NCI-H2171 treated with DMSO at 0.1 percent for 48 hours (cell line): Measurements from ENCODE around the gene SLAIN2.
"Not testable (repeated sequence)": the region's sequence is repeated elsewhere in the genome, so short reads cannot be mapped to it uniquely, and the experiment has no call there.

Experiments used
- DNase-seq: peaks from one replicate; lab custom pipeline; 2025; lab: John Stamatoyannopoulos, UW

Gene SLAIN2

DNA sequence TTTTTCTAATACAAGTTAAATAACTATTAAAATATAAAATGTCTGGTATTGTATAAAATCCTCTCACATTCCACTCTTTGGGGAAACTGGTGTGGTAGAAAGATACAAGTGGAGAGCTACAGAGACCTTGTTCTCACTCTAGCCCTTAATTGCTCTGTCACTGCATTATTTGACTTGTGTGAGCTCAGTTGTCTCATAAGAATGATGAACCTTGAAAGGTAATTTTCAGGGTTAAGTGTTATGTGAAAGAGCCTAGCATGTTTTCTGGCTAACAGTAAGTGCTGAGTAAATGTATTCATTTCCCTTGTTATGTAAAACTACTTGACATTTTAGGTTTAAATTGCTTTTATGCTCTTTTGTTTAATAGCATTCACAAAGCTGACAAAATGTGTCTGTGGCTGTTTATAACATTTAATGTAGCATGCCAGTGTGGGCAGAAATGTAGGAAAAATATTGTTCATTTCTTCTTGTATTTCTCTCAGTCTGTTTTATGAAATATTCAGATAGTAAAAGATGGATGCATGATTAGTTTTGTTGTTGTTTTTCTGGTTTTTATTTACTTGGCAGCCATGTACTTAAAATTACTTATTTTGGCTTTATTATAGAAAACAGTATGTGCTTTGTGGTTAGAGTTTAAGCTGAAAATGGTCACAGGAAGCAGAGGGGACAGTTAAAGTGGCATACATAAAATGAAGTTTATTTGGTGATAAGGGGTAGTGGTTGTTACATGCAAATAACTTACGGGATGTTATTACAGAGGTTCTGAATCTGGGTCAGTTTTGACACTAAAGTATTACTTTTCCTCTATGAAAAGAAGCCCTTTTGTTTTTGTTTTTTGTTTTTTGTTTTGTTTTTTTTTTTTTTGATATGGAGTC is 29.2 kb downstream of the SLAIN2 start:
- no peak for DNase-seq

DNA sequence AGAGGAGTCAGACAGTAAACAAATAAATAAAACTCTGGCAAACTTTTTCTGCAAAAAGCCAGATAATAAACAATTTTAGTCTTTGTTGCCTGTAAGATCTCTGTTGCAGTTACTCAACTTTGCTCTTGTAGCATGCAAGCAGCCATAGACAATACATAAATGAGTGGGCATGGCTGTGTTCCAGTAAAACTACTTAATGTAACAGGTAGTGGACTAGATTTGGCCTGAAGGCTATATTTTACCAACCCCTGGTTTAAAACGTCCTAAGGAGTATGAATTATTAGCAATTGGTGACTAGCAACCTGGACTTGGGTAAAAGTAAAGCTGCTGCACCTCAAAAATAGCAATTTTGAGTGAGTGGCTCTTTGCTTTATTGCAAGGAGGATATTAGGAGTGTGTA is 30.9 kb downstream of the SLAIN2 start:
- no peak for DNase-seq

DNA sequence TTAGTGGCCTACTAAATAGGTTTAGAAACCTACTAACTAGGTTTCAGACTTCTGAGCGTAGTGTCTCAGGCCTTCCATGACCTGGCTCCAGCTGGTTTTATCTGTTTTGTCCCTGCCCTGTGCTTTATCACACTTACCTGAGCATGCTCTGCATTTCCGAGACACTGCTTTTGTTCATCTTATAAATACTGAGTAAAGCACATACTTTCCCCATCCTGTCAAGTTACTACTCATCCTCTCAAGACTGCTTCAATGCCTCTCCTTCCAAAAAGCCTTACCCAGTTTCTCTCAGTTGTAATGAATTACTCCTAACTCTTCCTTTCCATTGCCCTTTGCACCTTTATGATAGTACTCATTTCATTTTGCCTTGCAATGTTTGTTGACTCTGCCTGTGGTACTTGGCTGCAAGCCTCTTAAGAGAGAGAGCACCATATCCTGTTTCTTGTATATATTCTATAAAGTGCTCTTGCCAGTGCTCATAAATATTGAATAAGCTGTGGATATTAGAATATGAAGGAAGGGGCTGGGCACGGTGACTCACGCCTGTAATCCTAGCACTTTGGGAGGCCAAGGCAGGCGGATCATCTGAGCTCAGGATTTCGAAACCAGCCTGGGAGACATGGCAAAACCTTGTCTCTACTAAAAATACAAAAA is 34.4 kb downstream of the SLAIN2 start:
- no peak for DNase-seq

DNA sequence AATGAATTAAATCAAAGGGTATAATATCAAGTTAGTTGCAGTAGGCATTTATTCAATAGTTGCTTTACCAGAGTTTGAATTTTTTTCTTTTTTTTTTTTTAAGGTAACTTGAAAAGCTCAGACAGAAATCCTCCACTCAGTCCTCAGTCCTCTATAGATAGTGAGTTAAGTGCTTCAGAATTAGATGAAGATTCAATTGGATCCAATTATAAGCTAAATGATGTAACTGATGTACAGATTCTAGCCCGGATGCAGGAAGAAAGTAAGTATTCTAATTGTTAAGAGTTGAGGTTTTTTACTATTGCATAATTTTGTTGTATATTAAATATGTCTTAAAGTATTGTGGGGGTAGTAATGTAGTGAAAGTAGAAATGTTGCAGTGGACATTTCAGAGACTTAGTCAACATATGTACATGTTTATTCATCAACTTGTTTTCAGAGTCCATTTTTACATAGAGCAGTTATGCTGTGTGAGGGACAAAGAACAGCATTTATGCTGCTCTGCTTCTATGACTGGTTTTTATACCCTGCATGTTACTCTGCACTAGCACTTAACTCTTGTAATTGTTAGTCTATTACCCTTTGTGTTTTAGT is 38.4 kb downstream of the SLAIN2 start:
- DNase-seq, result no peak

DNA sequence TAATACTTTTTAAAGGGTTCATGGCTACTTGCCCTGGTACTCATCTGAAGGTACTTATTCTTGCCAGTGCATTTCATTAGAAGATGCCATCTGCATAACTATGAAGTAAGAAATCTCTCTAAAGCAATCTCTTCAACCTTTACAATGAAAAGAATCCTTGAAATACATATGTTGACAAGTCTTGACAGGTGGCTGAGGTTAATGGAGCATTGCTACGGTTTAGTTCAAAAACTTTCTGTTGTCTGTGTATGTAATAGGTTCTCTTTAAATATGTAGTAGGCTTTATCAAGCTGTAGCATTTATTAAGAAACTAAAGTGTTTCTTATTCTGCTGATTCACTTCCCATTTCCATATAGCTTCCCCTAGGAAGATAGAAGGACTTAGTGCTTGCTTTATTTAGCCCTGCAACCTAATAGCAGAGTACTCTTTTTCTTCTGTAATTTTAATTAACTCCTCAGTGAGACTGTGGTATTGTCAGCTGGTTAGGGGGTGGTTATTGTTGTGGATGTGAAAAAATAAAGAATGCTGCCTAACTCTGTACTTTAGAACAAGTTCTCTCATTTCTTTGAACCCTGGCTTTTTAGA is 39.3 kb downstream of the SLAIN2 start:
- peak; percentile 2 for DNase-seq

DNA sequence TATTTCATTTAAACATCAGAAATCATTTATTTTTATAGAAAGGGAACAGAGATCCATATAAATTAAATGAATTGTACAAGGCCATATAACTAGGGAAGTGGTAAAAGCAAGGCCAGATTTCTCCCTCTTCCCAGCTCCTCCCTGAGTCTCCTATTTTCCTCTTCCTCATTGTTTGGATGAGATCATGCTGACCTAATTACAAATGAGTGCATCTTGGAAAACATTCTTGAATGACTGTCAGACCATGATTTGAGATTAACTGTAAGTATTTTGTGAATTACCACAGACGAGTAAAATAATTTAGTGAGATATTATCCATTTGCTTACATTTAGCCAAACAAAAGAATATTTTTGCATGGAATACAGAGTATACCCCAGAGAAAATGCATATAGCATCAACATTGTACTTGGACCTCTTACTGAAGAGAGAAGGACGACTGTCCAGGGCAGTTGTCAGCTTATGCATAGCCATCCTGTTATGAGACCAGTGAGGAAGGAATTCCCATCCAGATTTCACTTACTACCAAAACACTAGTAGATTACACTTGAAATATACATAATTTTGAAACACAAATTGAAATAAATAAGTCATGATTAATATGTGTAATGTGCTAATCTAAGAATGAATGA is 47.3 kb downstream of the SLAIN2 start:
- no peak for DNase-seq

DNA sequence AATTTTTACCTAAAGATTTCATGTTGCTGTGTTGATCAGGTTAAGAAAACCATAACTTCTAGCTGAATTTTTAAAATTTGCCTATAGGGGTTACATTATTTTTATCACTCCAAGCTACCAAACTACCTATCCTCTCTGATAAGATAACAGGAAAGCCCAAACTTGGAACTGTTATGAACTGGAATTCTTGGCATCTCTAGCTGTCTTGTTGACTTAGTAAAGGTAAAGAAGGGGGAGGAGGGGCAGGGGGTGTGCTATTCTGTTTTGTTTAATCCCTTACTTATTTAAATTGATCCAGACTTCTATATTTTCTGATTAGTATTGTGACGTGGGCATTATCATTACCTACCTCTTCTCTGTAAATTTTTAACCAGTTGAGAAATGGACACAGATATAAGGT is 54.7 kb downstream of the SLAIN2 start:
- DNase-seq, result no peak

DNA sequence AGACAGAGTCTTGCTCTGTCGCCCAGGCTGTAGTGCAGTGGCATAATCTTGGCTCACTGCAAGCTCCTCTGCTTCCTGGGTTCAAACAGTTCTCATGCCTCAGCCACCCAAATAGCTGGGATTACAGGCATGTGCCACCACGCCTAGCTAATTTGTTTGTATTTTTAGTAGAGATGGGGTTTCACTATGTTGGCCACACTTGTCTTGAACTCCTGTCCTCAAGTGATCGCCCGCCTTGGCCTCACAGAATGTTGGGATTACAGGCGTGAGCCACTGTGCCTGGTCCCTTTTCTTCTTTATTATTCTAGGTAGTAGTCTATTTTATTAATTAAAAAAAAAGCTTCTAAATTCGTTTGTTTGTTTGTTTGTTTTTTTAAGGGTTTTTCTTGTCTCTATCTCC is 59.1 kb downstream of the SLAIN2 start:
- no peak for DNase-seq

DNA sequence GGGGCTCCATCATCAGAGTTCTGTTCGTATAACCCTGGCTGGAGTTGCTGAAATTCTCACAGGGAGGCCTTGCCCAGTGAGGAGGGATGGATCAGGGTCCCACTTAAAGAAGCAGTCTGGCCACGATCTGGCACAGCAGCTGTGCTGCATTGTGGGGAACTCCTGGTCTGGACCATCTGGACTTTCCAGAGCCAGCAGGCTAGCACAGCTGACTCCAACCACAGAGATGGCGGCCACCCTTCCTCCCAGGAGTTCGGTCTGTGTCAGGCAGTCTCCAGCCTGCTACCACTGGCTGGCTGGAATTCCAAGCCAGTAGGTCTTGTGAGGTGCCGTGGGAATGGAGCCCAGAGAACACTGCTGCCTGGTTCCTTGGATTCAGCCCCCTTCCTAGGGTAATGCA is 62.0 kb downstream of the SLAIN2 start:
- DNase-seq, result no peak

DNA sequence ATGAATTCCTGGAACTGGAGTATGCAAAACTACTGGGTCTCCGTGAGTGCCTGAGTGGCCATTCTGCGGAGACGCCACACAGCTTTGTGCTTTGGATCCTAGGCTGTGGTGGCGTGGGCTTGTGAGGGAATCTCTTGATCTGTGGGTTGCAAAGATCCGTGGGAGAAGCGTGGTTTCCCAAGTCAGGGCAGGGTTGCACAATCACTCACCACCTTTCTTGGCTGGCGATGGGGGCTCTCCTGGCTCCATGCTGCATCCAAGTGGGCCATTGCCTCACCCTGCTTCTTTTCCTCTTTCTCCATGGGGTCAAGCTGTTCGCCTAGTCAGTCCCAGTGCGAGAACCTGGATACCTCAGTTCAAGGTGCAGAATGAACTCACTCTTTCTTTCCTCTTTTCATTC is 62.5 kb downstream of the SLAIN2 start:
- DNase-seq, result no peak

DNA sequence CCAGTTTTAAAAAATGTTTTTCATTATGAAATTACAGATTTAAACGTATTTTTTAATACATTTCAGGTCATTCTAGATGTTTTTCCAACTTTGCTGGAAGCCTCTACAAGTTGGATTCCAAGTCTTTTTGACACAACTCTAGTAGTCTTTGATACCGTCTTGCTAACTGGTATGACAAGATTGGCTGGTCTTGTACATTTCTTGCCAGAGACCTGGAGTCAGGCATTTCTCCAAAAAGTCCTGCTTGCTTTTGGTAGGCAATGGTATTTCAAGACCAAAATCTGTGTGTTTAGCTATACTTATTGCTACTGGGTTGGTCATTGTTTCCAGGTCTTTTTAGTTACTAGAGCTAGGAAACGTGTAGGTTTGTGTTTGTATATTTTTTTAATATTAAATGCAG is 64.6 kb downstream of the SLAIN2 start:
- no peak for DNase-seq

DNA sequence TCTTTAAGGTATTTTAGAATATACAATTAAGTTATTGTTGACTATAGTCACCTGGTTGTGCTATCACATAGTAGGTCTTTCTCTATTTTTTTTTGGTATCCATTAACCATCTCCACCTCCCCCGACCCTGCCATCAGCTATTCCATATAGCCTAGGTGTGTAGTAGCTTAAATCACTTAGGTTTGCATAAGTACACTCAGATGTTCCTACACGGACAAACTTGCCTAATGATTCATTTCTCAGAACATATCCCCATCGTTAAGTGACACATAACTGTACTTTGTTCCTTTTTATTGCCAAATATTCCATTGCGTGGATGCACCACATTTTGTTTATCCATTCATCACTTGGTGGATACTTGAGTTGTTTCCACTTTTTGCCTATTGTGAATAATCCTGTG is 67.9 kb downstream of the SLAIN2 start:
- DNase-seq, result no peak

DNA sequence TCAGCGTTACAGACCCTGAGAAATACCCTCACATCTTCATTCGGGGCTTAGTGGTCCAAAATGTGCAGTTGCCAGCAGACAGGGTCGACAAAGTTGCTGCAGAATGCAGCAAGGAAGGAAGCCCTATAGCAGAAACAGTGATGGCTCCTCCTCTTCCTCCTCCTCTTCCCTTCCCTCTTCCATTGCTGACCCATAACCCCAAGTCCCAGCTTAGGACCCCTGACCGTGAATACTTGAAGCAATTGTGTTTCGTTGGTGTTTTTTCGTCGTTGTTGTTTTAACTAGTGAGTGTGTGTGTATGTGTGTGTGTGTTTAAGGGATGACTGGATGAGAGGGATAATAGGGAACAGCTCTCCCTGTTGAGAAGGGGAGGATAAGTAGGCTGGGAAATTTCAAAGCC is 69.5 kb downstream of the SLAIN2 start:
- no peak for DNase-seq

DNA sequence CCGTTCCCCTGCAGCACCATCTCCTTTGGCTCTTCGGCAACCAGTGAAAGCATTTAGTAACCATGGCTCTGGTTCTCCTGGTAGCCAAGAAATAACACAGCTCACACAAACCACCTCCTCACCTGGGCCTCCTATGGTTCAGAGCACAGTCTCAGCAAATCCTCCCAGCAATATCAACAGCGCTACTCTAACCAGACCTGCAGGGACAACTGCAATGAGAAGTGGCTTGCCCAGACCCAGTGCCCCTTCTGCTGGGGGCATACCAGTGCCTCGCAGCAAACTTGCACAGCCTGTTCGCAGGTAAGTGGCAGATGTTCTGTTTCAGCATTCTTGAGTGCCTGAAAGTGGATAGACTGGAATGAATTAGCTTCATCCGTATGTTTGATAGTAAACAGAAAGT is 78.8 kb downstream of the SLAIN2 start:
- DNase-seq, result peak; percentile 48

DNA sequence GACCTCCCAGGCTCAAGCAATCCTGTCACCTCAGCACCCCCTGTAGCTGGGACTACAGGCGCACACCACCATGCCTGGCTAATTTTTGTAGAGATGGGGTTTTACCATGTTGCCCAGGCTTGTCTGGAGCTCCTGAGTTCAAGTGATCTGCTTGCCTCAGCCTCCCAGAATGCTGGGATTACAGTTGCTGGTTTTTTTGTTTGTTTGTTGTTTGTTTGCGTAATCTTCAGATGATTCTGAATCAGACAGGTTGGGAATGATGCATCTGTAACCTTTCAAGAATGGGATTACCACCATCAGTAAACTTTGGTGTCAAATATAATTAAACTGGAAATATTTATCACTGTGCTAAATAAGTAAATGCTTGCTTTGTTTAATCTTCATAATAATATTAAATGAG is 79.8 kb downstream of the SLAIN2 start:
- no peak for DNase-seq

DNA sequence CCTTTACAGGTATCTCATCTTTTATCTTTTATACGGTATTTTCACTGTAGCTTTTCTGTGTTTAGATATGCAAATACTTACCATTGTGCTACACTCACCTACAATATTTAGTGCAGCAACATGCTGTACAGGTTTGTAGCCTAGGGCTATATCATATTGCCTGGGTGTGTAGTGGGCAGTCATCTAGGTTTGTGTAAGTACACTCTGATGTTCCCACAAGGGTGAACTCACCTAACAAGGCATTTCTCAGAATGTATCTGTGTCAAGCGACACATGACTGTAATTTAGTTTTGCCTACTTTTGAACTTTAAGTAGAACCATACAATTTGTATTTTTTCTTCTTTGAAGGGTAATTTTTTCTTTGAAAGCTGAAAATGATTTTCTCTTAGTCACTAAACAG is 87.6 kb downstream of the SLAIN2 start:
- no peak for DNase-seq

DNA sequence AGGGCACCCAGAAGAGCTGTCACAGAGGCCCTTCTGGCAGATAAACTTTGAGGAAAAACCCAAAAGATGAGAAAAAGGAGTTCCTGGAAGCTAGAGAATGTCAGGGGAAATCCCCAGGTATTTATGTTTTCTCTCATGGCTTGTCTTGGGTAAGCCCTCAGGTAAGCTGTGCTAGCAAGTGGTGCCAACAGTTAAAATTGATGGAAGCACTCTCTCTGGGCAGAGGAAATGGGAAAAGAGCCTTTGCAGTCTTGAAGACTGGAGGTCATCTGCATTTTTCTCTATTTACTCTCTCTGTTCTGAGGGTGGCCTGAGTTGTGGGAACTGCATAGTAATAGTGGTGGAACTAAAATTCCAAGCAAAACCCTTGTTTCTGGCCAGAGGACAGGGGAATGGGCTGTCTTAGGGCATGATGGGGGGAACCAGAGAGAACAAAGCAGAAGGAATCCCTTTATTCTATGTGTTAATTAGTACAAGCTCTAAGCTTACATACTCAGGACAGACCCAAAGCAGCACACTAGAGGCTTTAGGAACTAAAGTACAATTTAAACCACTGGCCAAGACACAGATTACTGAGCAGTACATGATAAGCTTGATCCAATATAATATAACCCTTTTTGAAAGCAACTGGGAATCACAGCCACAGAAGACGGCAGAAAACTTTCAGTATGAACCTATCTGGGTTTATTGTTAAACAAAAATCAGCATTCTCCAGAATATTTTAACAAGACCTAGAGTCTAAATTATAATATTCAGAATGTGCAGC is 88.6 kb downstream of the SLAIN2 start:
- DNase-seq, result no peak

DNA sequence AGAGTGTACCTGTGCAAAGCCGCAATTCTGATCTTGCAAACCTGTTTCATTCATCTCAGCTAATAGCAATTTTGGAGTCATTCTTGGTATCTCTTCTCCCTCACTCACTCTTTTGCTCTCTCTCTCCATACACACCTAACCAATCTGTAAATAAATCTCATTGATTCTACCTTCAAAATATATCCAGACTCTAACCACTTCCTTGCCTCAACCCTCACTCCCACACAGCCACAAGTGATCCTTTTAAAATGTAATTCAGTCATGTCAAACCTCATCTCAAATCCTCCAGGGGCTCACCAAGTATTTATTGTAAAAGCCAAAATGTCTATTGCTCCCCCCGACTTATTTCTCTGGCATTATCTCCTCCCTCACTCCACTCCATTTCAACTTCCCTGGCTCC is 90.1 kb downstream of the SLAIN2 start:
- DNase-seq, result no peak

DNA sequence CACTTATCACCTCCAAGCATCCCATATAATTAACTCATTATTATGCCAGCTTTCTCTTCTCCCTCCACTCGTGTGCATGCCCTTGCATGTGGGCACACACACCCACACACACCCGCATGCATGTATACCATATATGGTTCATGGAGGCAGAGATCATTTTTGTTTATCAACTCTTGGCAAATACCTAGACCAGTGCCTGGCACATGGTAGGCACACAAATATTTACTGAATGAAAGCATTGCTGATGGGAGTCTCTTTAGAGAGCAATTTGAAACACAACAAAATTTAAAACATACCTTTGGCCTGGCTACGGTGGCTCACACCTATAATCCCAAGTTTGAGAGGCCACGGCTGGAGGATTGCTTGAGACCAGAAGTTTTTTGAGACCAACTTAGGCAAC is 90.7 kb downstream of the SLAIN2 start:
- DNase-seq, result no peak

DNA sequence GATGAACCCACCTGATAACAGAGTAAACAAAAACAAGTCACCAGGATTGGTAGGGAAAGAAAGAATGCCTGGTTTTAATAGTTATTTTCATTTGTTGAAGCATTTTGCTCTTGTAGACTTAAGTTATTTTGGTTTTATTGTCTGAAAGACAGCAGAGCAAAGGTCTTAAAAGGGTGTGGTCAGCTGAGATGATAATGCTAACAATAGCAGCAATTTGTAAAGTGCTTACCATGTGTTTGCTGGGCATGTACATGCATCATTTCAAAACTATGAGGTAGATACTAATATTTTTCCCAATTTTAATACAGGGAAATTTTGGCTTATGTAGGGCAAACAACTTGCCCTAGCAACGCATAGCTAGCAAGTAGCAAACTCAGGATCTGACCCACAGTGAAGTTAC is 95.0 kb downstream of the SLAIN2 start:
- no peak for DNase-seq

DNA sequence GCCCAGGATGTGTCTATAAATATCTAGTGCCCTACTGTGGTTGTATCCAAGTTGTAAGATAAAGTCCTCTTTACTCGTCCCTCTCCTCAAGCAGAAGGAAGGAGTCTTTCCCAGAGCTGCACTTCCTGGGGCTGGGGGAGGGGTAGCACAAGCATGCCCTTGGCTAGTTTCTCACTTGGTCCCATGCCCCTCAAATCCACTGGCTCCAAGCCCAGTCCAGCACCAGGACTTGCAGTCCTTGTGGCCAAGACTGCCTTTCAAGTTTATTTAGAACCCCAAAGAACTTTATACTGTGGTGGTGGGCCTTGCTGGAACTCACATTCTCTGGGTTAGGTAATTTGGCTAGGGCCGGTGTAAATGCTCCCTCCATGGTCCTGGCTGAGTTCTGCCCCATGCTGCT is 98.7 kb downstream of the SLAIN2 start:
- DNase-seq, result no peak

DNA sequence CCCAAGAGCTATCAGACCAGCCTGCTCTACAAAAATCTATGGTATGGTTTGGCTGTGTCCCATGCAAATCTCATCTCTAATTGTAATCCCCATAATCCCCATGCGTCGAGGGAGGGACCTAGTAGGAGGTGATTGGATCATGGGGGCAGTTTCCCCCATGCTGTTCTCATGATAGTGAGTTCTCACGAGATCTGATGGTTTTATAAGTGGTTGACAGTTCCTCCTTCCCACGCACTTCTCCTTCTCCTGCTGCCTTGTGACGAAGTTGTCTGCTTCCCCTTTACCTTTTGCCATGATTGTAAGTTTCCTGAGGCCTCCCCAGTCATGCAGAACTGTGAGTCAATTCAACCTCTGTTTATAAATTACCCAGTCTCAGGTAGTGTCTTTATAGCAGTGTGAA is 99.6 kb downstream of the SLAIN2 start:
- not testable (repeated sequence) for DNase-seq
